SK-N-SH (cell line): Measurements from ENCODE around the gene B3GALT5. TPM values are rescaled to one million over a fixed set of nuclear protein-coding genes. Genes with fewer than 3 reads are reported as not detected.

Source experiments
- CTCF ChIA-PET: fragments of 300-600, 350-600 bp; formaldehyde crosslinking; extraction: SDS; loops from one replicate; lab custom pipeline; 2021; lab: Yijun Ruan, JAX
- POLR2A ChIA-PET: fragments of 350-600 bp; sonication (Branson Sonifier 250); formaldehyde crosslinking; extraction: SDS; loops from one replicate; lab custom pipeline; 2020; ENCODE audit warnings: antibody characterized with exemption, inconsistent platforms; lab: Yijun Ruan, JAX
- DNase-seq: peaks from one replicate; pipeline ENCODE4 v3.0.0; 2012
- H2AFZ ChIP-seq: fragments of 200-600 bp; sonication (generic); 2 replicates; pipeline ENCODE4 v1.8.1; 2016; ENCODE audit warnings: antibody characterized with exemption, mild to moderate bottlenecking, low read depth
- H3F3A ChIP-seq: fragments of 200-600 bp; sonication (generic); replicated peaks from 2 replicates; pipeline ENCODE3; 2016; ENCODE audit warnings: antibody characterized with exemption, mild to moderate bottlenecking; ENCODE audit not compliant: insufficient read depth
- H3K27ac ChIP-seq, 2 experiments: fragments of 200-500 bp in 1 of 2; fragments of 200-600 bp in 1 of 2; sonication (Bioruptor generic) in 1 of 2; sonication (generic), shearing (Covaris generic) in 1 of 2; 2 replicates each; pipeline versions ENCODE4 v1.5.1 to v1.6.1; 2014 to 2016; ENCODE audit warnings: low read depth in 2 of 2, inconsistent platforms in 1 of 2, low read length in 1 of 2, mild to moderate bottlenecking in 1 of 2, mixed read lengths in 1 of 2
- H3K27me3 ChIP-seq: fragments of 200-600 bp; sonication (generic), shearing (Covaris generic); 2 replicates; pipeline ENCODE4 v1.6.1; 2016; ENCODE audit warnings: mixed run types; ENCODE audit not compliant: insufficient read depth
- H3K36me3 ChIP-seq, 2 experiments: fragments of 200-500 bp in 1 of 2; fragments of 200-600 bp in 1 of 2; sonication (Bioruptor generic) in 1 of 2; sonication (generic) in 1 of 2; replicated peaks in 1 of 2; 2 replicates each; pipeline versions ENCODE3 to v1.5.1; 2014 to 2016; ENCODE audit warnings: low read length in 1 of 2, mild to moderate bottlenecking in 1 of 2; ENCODE audit not compliant: insufficient read depth in 2 of 2, control insufficient read depth in 1 of 2
- H3K4me1 ChIP-seq, 2 experiments: fragments of 200-500 bp in 1 of 2; fragments of 200-600 bp in 1 of 2; sonication (Bioruptor generic) in 1 of 2; sonication (generic), shearing (Covaris generic) in 1 of 2; 2 replicates each; pipeline versions ENCODE4 v1.5.1 to v1.6.1; 2014 to 2016; ENCODE audit warnings: low read depth in 1 of 2, low read length in 1 of 2, mixed run types in 1 of 2; ENCODE audit not compliant: insufficient read depth in 2 of 2, control insufficient read depth in 1 of 2
- H3K4me2 ChIP-seq: fragments of 200-600 bp; sonication (generic), shearing (Covaris generic); 2 replicates; pipeline ENCODE4 v1.6.1; 2017; ENCODE audit warnings: mixed run types
- H3K4me3 ChIP-seq, 2 experiments: fragments of 200-500 bp in 1 of 2; fragments of 200-600 bp in 1 of 2; sonication (Bioruptor generic) in 1 of 2; sonication (generic), shearing (Covaris generic) in 1 of 2; 2 replicates each; pipeline versions ENCODE4 v1.5.1 to v1.8.1; 2014 to 2016; ENCODE audit warnings: low read depth in 2 of 2, inconsistent platforms in 1 of 2, low read length in 1 of 2, mild to moderate bottlenecking in 1 of 2, mixed read lengths in 1 of 2, moderate library complexity in 1 of 2
- H3K79me2 ChIP-seq: fragments of 200-600 bp; sonication (generic); 2 replicates; pipeline ENCODE4 v1.8.1; 2017; ENCODE audit warnings: mild to moderate bottlenecking; ENCODE audit not compliant: insufficient read depth
- H3K9ac ChIP-seq: fragments of 200-600 bp; sonication (generic); 2 replicates; pipeline ENCODE4 v1.6.1; 2017; ENCODE audit warnings: mixed run types
- H3K9me2 ChIP-seq: fragments of 200-600 bp; sonication (generic); 2 replicates; pipeline ENCODE4 v1.6.1; 2017; ENCODE audit warnings: mixed run types
- H3K9me3 ChIP-seq: fragments of 200-600 bp; sonication (generic); 2 replicates; pipeline ENCODE4 v1.6.1; 2017; ENCODE audit warnings: mixed run types, mild to moderate bottlenecking, moderate library complexity
- H4K20me1 ChIP-seq: fragments of 200-600 bp; sonication (generic); 2 replicates; pipeline ENCODE4 v1.6.1; 2017; ENCODE audit warnings: mild to moderate bottlenecking, mixed run types; ENCODE audit not compliant: insufficient read depth
- RFX5 ChIP-seq: IDR thresholded peaks from 2 replicates; pipeline ENCODE4 v1.6.1; 2012; ENCODE audit warnings: mild to moderate bottlenecking, improper control_type of control experiment, low read length
- SMC3 ChIP-seq: IDR thresholded peaks from 2 replicates; pipeline ENCODE4 v1.6.1; 2012; ENCODE audit warnings: low read depth, low read length, improper control_type of control experiment
- USF2 ChIP-seq: fragments of 150-350 bp; IDR thresholded peaks from 2 replicates; pipeline ENCODE4 v1.6.1; 2017; ENCODE audit warnings: antibody characterized with exemption, low read length, low read depth, borderline replicate concordance
- WGBS: methylation state at CpG from one replicate; pipeline ENCODE4 v1.1.6; 2017; ENCODE audit warnings: low lambda C conversion rate; 5-methylcytosine and 5-hydroxymethylcytosine counted together
- polyA plus RNA-seq, 3 experiments: library from polyadenylated mRNA; depleted of rRNA; stranded (reverse); fragments of >200 nt; gene quantifications; 2 replicates each; pipeline ENCODE4 v1.2.3, GENCODE V29; 2012
- TF ChIP-seq, protein P1 (sequence below): IDR thresholded peaks from 2 replicates; pipeline ENCODE4 v1.4.0; 2012; ENCODE audit warnings: low read depth, borderline replicate concordance
- TF ChIP-seq, protein P2 (sequence below): IDR thresholded peaks from 2 replicates; pipeline ENCODE4 v1.4.0; 2012; ENCODE audit warnings: low read depth
- TF ChIP-seq, protein P3 (sequence below): fragments of 150-350 bp; IDR thresholded peaks from 2 replicates; pipeline ENCODE4 v1.6.1; 2016; ENCODE audit warnings: mild to moderate bottlenecking, low read depth, low read length
- TF ChIP-seq, protein P4 (sequence below): IDR thresholded peaks from 2 replicates; pipeline ENCODE4 v1.4.0; 2012; ENCODE audit warnings: low read depth, borderline replicate concordance

B3GALT5 gene
- polyA plus RNA-seq, 1 of the 3 experiments (the other 2 are of a cell fraction) = 0.35 TPM

- no peak for DNase-seq
- TF ChIP-seq, protein P1, sequence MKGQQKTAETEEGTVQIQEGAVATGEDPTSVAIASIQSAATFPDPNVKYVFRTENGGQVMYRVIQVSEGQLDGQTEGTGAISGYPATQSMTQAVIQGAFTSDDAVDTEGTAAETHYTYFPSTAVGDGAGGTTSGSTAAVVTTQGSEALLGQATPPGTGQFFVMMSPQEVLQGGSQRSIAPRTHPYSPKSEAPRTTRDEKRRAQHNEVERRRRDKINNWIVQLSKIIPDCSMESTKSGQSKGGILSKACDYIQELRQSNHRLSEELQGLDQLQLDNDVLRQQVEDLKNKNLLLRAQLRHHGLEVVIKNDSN = no peak
- TF ChIP-seq, protein P2, sequence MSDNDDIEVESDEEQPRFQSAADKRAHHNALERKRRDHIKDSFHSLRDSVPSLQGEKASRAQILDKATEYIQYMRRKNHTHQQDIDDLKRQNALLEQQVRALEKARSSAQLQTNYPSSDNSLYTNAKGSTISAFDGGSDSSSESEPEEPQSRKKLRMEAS = no peak
- no peak for TF ChIP-seq USF2
- no peak for TF ChIP-seq SMC3
- no peak for TF ChIP-seq RFX5
- TF ChIP-seq, protein P3, sequence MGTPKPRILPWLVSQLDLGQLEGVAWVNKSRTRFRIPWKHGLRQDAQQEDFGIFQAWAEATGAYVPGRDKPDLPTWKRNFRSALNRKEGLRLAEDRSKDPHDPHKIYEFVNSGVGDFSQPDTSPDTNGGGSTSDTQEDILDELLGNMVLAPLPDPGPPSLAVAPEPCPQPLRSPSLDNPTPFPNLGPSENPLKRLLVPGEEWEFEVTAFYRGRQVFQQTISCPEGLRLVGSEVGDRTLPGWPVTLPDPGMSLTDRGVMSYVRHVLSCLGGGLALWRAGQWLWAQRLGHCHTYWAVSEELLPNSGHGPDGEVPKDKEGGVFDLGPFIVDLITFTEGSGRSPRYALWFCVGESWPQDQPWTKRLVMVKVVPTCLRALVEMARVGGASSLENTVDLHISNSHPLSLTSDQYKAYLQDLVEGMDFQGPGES = no peak
- TF ChIP-seq, protein P4, sequence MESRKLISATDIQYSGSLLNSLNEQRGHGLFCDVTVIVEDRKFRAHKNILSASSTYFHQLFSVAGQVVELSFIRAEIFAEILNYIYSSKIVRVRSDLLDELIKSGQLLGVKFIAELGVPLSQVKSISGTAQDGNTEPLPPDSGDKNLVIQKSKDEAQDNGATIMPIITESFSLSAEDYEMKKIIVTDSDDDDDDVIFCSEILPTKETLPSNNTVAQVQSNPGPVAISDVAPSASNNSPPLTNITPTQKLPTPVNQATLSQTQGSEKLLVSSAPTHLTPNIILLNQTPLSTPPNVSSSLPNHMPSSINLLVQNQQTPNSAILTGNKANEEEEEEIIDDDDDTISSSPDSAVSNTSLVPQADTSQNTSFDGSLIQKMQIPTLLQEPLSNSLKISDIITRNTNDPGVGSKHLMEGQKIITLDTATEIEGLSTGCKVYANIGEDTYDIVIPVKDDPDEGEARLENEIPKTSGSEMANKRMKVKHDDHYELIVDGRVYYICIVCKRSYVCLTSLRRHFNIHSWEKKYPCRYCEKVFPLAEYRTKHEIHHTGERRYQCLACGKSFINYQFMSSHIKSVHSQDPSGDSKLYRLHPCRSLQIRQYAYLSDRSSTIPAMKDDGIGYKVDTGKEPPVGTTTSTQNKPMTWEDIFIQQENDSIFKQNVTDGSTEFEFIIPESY = no peak
- Histone ChIP-seq H3F3A (no peaks in the 10 kb centered on the region), H3K36me3 (no peaks in the 10 kb centered on the region), H2AFZ (no peak overlapping the region), H3K27ac (no peak overlapping the region), H3K4me3 (no peak overlapping the region), H4K20me1 (no peaks in the 10 kb centered on the region), H3K4me1 (peaks cover 0 to 17% of the 10 kb centered on the region in 2 experiments; a peak in 1 of 4 replicates), H3K79me2 (no peaks in the 10 kb centered on the region), H3K9ac (no peak overlapping the region), H3K9me3 (no peaks in the 10 kb centered on the region), H3K9me2 (no peaks in the 10 kb centered on the region), H3K4me2 (no peak overlapping the region), H3K27me3 (no peaks in the 10 kb centered on the region)
- ChIA-PET CTCF (interaction anchor here (1.5 kb wide), 1 partner anchor 81 kb away, joined by 5 read pairs; no protein-coding TSS in a partner anchor), POLR2A (no interaction called here)
- whole genome bisulfite sequencing = 51% methylated on average over 5 of the region's 5 CpGs
These were observed 13.4 kb upstream of the B3GALT5 start for GRCh38 chr21:39599191-39599970.
